ENCODE measurements around the gene LMO2. TPM values are rescaled to one million over a fixed set of nuclear protein-coding genes. Genes with fewer than 3 reads are reported as not detected.
A peak's percentile ranks its signal among the peaks of the same experiment; 100 is the strongest.
"Not testable (repeated sequence)": the region's sequence is repeated elsewhere in the genome, so short reads cannot be mapped to it uniquely, and the experiment has no call there.

The LMO2 gene
- total RNA-seq, 2 experiments from 2014 or later, result not detected

DNA sequence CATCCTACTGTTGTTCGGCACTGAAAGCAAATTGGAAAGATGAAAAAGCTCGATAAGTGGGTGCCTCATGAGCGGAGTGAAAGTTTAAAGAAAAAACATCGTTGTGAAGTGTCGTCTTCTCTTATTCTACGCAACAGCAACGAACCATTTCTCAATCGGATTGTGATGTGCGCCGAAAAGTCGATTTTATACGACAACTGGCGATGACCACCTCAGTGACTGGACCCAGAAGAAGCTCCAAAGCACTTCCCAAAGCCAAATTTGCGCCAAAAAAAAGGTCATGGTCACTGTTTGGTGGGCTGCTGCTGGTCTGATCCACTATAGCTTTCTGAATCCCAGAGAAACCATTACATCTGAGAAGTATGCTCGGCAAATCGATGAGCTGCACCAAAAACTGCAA is 59.2 kb downstream of the LMO2 start:
- DNase-seq, result no peak
- no peak overlapping the region for H3K27ac Mint-ChIP-seq
- no peaks in the 10 kb centered on the region for H3K9me3 Mint-ChIP-seq
- H3K27me3 Mint-ChIP-seq, result peaks cover 32% of the 10 kb centered on the region
- ChIA-PET CTCF (interaction anchor here (0.6 to 0.7 kb wide), 2 partner anchors 26 to 62 kb away, joined by 4 read pairs; no protein-coding TSS in a partner anchor), POLR2A (no interaction called here)
- no peak overlapping the region for H3K4me3 Mint-ChIP-seq
- H3K36me3 Mint-ChIP-seq (ENCODE audit: low read depth), result no peaks in the 10 kb centered on the region
- peaks cover 3% of the 10 kb centered on the region for H3K4me1 Mint-ChIP-seq

DNA sequence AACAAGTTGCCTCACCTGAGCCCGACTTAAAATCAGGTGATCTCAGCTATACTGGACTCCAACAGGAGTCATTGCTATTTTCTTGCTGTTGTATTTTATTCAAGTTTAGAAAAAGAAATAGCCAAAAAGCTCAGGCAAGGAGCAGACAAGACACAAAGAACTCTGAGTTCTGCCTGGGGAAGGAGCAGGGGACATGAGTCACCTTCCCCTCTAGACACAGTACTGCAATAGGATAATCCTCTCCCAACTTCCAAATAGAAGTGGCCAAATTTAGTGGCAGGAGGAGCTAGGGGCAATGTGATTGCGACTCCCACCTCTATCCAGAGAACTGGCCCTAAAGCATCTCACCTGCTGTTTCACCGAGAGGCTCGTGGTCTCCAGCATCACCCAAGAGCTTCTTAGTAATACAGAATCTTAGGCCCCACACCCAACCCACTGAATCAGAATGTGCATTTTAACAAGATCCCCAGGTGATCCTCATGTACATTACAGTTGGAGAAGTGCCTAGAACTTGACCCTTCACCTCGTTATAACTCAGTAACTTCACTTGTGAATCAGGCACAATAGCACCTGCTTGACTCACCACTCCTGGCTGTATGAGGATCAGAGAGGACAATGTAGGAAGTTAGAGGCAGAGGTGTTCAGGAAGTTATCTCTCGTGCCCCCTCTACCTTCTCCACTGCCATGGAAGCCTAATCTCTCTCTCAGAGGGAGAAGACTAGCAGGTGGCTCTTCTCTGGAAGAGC is 60.8 kb downstream of the LMO2 start:
- H3K27ac Mint-ChIP-seq, result no peak overlapping the region
- no peak overlapping the region for H3K4me3 Mint-ChIP-seq
- ChIA-PET CTCF (interaction anchor here (1.2 kb wide), 1 partner anchor 15 kb away, joined by 3 read pairs; no protein-coding TSS in a partner anchor), POLR2A (no interaction called here)
- no peak for DNase-seq
- H3K36me3 Mint-ChIP-seq (ENCODE audit: low read depth), result no peaks in the 10 kb centered on the region
- H3K27me3 Mint-ChIP-seq, result peaks cover 46% of the 10 kb centered on the region
- peaks cover 3% of the 10 kb centered on the region for H3K4me1 Mint-ChIP-seq
- no peaks in the 10 kb centered on the region for H3K9me3 Mint-ChIP-seq

- H3K4me3 Mint-ChIP-seq, result peak overlapping the region; percentile 55
- H3K27ac Mint-ChIP-seq, result no peak overlapping the region
- peak; percentile 61 for DNase-seq
- ChIA-PET CTCF (interaction anchor here (0.8 to 2.6 kb wide), 4 partner anchors 11 to 463 kb away, joined by 3 to 8 read pairs (median 4); no protein-coding TSS in a partner anchor), POLR2A (interaction anchor here (0.7 kb wide), 1 partner anchor 105 kb away, joined by 3 read pairs; no protein-coding TSS in a partner anchor)
- H3K36me3 Mint-ChIP-seq (ENCODE audit: low read depth), result no peaks in the 10 kb centered on the region
- peaks cover 56% of the 10 kb centered on the region for H3K27me3 Mint-ChIP-seq
- no peaks in the 10 kb centered on the region for H3K9me3 Mint-ChIP-seq
- H3K4me1 Mint-ChIP-seq, result peaks cover 3% of the 10 kb centered on the region
Measured at GRCh38 chr11:33829430-33830141, 62.3 kb downstream of the LMO2 start.

DNA sequence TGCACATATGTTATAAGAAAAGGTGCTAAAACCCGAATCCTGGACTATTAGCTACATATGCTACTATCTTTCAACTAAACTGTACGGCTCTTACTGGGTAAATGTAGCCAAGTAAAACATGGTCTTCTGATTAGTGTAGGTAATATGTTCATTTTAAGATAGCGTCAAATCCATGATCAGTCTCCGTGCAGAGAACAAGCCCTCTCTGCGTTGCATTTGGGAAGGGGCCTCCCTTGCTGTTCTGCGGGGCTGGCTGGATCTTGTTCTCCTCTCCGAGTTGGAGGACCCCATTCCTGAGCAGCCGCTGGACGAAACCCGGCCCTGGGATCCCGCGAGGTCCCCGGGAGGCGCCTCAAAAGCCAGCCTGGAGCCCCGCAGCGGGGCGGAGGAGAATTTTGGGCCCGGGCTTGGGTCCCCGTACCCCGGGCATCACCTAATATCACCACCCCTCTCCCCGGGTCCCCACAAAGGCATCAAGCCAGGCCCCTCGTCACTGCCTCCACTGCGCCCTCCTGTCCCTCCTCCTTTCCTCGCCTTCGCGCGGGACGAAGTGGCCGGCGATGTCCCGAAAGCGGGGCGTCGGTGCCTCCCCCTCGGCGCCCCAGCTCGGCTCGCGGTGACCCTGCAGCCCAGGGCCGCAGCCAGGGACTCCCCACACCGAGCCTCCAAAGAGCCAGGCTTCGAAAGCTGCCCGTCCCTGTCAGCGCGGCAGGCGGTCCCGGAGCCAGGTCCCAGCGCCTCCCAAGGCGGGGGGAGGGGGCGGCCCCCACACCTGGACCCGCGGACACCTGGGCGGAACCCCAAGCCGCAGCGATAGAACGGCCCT is 63.1 kb downstream of the LMO2 start:
- no peak overlapping the region for H3K27ac Mint-ChIP-seq
- H3K9me3 Mint-ChIP-seq, result no peaks in the 10 kb centered on the region
- ChIA-PET CTCF (interaction anchor here (1.2 to 2.6 kb wide), 2 partner anchors 21 to 462 kb away, joined by 3 to 8 read pairs; no protein-coding TSS in a partner anchor), POLR2A (interaction anchor here (0.7 kb wide), 1 partner anchor 104 kb away, joined by 3 read pairs; no protein-coding TSS in a partner anchor)
- H3K4me3 Mint-ChIP-seq, result no peak overlapping the region
- no peak for DNase-seq
- H3K4me1 Mint-ChIP-seq, result peaks cover 3% of the 10 kb centered on the region
- H3K36me3 Mint-ChIP-seq (ENCODE audit: low read depth), result no peaks in the 10 kb centered on the region
- H3K27me3 Mint-ChIP-seq, result peaks cover 60% of the 10 kb centered on the region

GRCh38 chr11:33827206-33827605 is 64.7 kb downstream of the LMO2 start:
- ChIA-PET CTCF (interaction anchor here (2.6 kb wide), 1 partner anchor 19 kb away, joined by 8 read pairs; no protein-coding TSS in a partner anchor), POLR2A (no interaction called here)
- Mint-ChIP-seq H3K4me1 (peaks cover 3% of the 10 kb centered on the region), H3K27me3 (peaks cover 71% of the 10 kb centered on the region), H3K36me3 (ENCODE audit: low read depth) (no peaks in the 10 kb centered on the region), H3K27ac (no peak overlapping the region), H3K4me3 (no peak overlapping the region), H3K9me3 (no peaks in the 10 kb centered on the region)
- DNase-seq, result no peak

DNA sequence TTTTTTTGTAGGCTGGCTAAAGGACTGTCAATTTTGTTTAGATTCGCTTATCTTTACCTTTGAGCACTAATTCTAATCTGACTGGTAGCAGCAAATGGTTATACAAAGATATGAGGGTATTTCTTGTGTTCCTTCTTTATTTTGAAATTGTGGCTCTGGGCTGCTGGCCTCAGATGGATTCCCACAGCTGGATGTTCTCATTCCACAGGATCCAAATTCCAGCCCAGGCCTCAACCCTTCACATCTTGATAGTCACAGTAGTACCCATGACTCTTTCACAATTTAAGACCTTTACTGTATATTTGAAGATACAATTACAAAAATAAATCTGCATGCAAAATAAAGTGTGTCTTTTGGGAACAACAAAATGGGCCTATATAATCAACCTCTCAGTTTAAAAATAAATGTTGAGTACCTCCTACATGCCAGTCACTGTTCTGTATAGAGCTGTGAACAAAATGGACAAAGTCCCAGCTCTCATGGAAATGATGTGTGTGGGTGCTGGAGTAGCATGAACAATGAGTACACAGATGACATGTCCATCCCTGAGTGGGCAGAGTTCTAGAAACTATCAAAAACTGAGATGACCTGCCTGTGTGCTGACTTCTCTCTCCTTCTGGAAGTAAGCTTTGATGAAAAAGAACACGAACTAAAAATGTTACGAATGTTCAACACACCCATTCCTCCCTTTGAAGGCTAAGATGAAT is 65.9 kb downstream of the LMO2 start:
- H3K9me3 Mint-ChIP-seq, result no peaks in the 10 kb centered on the region
- H3K27me3 Mint-ChIP-seq, result peaks cover 69% of the 10 kb centered on the region
- no peak for DNase-seq
- ChIA-PET CTCF (no interaction called here), POLR2A (no interaction called here)
- no peaks in the 10 kb centered on the region for H3K36me3 Mint-ChIP-seq (ENCODE audit: low read depth)
- H3K4me3 Mint-ChIP-seq, result no peak overlapping the region
- H3K27ac Mint-ChIP-seq, result no peak overlapping the region
- peaks cover 3% of the 10 kb centered on the region for H3K4me1 Mint-ChIP-seq

DNA sequence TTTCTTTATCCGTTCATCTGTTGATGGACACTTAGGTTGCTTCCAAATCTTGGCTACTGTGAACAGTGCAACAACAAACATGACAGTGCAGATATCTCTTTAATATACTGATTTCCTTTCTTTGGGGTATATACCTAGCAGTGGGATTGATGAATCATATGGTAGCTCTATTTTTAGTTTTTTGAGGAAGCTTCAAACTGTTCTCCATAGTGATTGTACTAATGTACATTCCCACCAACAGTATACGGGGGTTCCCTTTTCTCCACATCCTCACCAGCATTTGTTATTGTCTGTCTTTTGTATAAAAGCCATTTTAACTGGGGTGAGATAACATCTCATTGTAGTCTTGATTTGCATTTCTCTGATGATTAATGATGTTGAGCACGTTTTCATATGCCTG is 68.9 kb downstream of the LMO2 start:
- CTCF ChIA-PET; DNase-seq; H3K27ac Mint-ChIP-seq; H3K4me3 Mint-ChIP-seq; H3K36me3 Mint-ChIP-seq (ENCODE audit: low read depth); POLR2A ChIA-PET; H3K4me1 Mint-ChIP-seq; H3K9me3 Mint-ChIP-seq: not testable (repeated sequence)
- peaks cover 47% of the 10 kb centered on the region for H3K27me3 Mint-ChIP-seq

DNA sequence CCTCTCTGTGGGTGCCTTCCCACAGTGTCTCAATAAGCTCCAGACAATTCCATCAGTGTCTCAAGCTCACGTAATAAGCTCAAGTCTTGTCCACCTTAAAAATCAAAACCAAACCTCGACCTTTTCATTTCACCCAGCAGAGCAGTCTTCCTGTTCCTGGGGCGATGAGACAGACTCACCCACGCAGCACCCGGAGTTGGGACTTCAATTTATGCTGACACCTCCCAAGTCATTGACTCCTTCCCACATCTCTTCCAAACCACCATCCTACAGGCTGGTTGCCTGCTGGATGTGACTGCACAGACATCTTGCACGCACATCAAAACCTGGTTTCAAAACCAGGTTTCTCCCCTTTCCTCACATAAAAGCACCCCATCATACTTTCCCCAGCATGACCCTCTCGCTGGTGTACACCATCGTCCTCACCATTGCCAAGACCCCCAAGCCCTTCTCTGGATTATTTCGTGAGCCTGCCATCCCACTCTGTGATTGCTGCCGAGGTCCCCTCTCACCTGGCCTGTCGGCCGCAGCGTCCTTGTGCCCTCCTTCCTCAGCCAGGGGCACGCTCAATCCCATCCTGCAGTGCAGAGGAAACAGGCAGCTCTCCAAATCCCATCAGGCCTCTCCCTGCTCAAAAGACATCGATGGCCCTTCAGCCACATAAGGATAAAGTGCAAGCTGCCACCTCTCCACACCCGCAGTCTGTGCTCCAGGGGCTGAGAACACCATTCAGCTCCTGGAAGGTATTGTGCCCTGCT is 72.4 kb downstream of the LMO2 start:
- Mint-ChIP-seq H3K4me3 (no peak overlapping the region), H3K27me3 (peaks cover 29% of the 10 kb centered on the region), H3K9me3 (no peaks in the 10 kb centered on the region), H3K27ac (no peak overlapping the region), H3K36me3 (ENCODE audit: low read depth) (no peaks in the 10 kb centered on the region), H3K4me1 (no peaks in the 10 kb centered on the region)
- ChIA-PET POLR2A (no interaction called here), CTCF (interaction anchor here (1.0 to 1.3 kb wide), 2 partner anchors 10 to 15 kb away, joined by 5 read pairs; no protein-coding TSS in a partner anchor)
- no peak for DNase-seq

Other genes starting within 250 kb of the LMO2 start
- gene C11orf91, start 191.2 kb downstream of the LMO2 start, total RNA-seq, result under 1 TPM; 0.25 to 0.27 TPM
- 10 to 100 TPM; 97.2 to 97.4 TPM for gene CD59, start 155.7 kb downstream of the LMO2 start, total RNA-seq
- 10 to 100 TPM; 22.7 to 24.2 TPM for gene FBXO3, start 117.6 kb downstream of the LMO2 start, total RNA-seq
- gene CAPRIN1, start 159.7 kb upstream of the LMO2 start, total RNA-seq, result 100 to 1,000 TPM; 202 to 221 TPM
- gene NAT10, start 213.6 kb upstream of the LMO2 start, total RNA-seq, result 10 to 100 TPM; 73.4 to 82.2 TPM

All from activated CD4-positive, alpha-beta T cell treated with anti-CD3 and anti-CD28 coated beads, Interleukin-2, amount 10 ng/mL, durations not matched to agents 7 days and 5 days (primary cell).